SK-N-SH treated with all-trans-retinoic acid at 6 μM for 48 hours (cell line): Measurements from ENCODE around the gene BIN1.

Source experiments
- ATAC-seq: fragments of 200-7000 bp; cut with Tn5 transposase; 3 replicates; pipeline ENCODE4 v1.9.1; 2020; ENCODE audit warnings: mild to moderate bottlenecking, moderate library complexity
- BACH2 ChIP-seq: fragments of 250-450 bp; sonication (Bioruptor Pico); IDR thresholded peaks from 2 replicates; pipeline ENCODE4 v1.9.0; 2021; ENCODE audit warnings: mild to moderate bottlenecking, borderline replicate concordance
- CSDC2 ChIP-seq: fragments of 250-450 bp; sonication (Bioruptor Pico); IDR thresholded peaks from 2 replicates; pipeline ENCODE4 v1.5.0; 2020; ENCODE audit warnings: mild to moderate bottlenecking, moderate library complexity
- ESRRG ChIP-seq: fragments of 250-450 bp; sonication (Bioruptor Pico); IDR thresholded peaks from 2 replicates; pipeline ENCODE4 v1.6.1; 2021; ENCODE audit warnings: mild to moderate bottlenecking
- OSR1 ChIP-seq: fragments of 250-450 bp; sonication (Bioruptor Pico); IDR thresholded peaks from 2 replicates; pipeline ENCODE4 v1.8.0; 2022; ENCODE audit warnings: moderate library complexity, mild to moderate bottlenecking, inconsistent platforms
- PATZ1 ChIP-seq: fragments of 250-450 bp; sonication (Bioruptor Pico); IDR thresholded peaks from 2 replicates; pipeline ENCODE4 v1.8.0; 2020; ENCODE audit warnings: mild to moderate bottlenecking, moderate library complexity, borderline replicate concordance
- POU6F1 ChIP-seq: fragments of 250-450 bp; sonication (Bioruptor Pico); IDR thresholded peaks from 2 replicates; pipeline ENCODE4 v1.8.0; 2021; ENCODE audit warnings: low read depth, mild to moderate bottlenecking, moderate library complexity, borderline replicate concordance
- PPARA ChIP-seq: fragments of 250-450 bp; sonication (Bioruptor Pico); IDR thresholded peaks from 2 replicates; pipeline ENCODE4 v1.5.0; 2020; ENCODE audit warnings: mild to moderate bottlenecking, borderline replicate concordance
- RARB ChIP-seq: fragments of 250-450 bp; sonication (Bioruptor Pico); IDR thresholded peaks from 2 replicates; pipeline ENCODE4 v1.8.0; 2021; ENCODE audit warnings: mild to moderate bottlenecking, moderate library complexity
- SNAI2 ChIP-seq: fragments of 250-450 bp; sonication (Bioruptor Pico); IDR thresholded peaks from 2 replicates; pipeline ENCODE4 v1.5.0; 2020; ENCODE audit warnings: mild to moderate bottlenecking, moderate library complexity
- TCF4 ChIP-seq: fragments of 250-450 bp; sonication (Bioruptor Pico); IDR thresholded peaks from 2 replicates; pipeline ENCODE4 v1.8.0; 2021; ENCODE audit warnings: mild to moderate bottlenecking, moderate library complexity, borderline replicate concordance
- TOX ChIP-seq: fragments of 250-450 bp; sonication (Bioruptor Pico); IDR thresholded peaks from 2 replicates; pipeline ENCODE4 v1.8.0; 2021; ENCODE audit warnings: mild to moderate bottlenecking, moderate library complexity, borderline replicate concordance
- ZC3H10 ChIP-seq: fragments of 250-450 bp; sonication (Bioruptor Pico); IDR thresholded peaks from 2 replicates; pipeline ENCODE4 v1.5.1; 2021; ENCODE audit warnings: mild to moderate bottlenecking, moderate library complexity
- ZFP3 ChIP-seq: fragments of 250-450 bp; sonication (Bioruptor Pico); IDR thresholded peaks from 2 replicates; pipeline ENCODE4 v1.5.0; 2020; ENCODE audit warnings: mild to moderate bottlenecking, moderate library complexity
- ZFP30 ChIP-seq: fragments of 450-650 bp; formaldehyde crosslinking; IDR thresholded peaks from 2 replicates; pipeline ENCODE4 v1.5.0; 2022; ENCODE audit warnings: mild to moderate bottlenecking, moderate library complexity
- ZNF70 ChIP-seq: fragments of 450-650 bp; formaldehyde crosslinking; IDR thresholded peaks from 2 replicates; pipeline ENCODE4 v1.5.0; 2020; ENCODE audit warnings: mild to moderate bottlenecking, moderate library complexity
- ZNF8 ChIP-seq: fragments of 450-650 bp; formaldehyde crosslinking; IDR thresholded peaks from 2 replicates; pipeline ENCODE4 v1.5.0; 2020; ENCODE audit warnings: mild to moderate bottlenecking, moderate library complexity
- TF ChIP-seq, protein P1 (sequence below): fragments of 250-450 bp; sonication (Bioruptor Pico); IDR thresholded peaks from 2 replicates; pipeline ENCODE4 v1.5.1; 2020; ENCODE audit warnings: low read depth, mild to moderate bottlenecking, moderate library complexity
- TF ChIP-seq, protein P2 (sequence below): fragments of 250-450 bp; sonication (Bioruptor Pico); IDR thresholded peaks from 2 replicates; pipeline ENCODE4 v1.5.1; 2021; ENCODE audit warnings: mild to moderate bottlenecking, moderate library complexity
- TF ChIP-seq, protein P3 (sequence below): fragments of 250-450 bp; sonication (Bioruptor Pico); IDR thresholded peaks from 2 replicates; pipeline ENCODE4 v1.5.0; 2020; ENCODE audit warnings: mild to moderate bottlenecking, moderate library complexity

BIN1 gene

GRCh38 chr2:127056631-127057370 is 50.2 kb downstream of the BIN1 start:
- no peak for TF ChIP-seq SNAI2
- TF ChIP-seq ZC3H10: no peak
- no peak for TF ChIP-seq ZFP3 (CRISPR knock-in tag)
- TF ChIP-seq POU6F1: no peak
- TF ChIP-seq ZFP30: no peak
- no peak for TF ChIP-seq TOX (CRISPR knock-in tag)
- TF ChIP-seq PPARA: no peak
- TF ChIP-seq ZNF70 (CRISPR knock-in tag): no peak
- TF ChIP-seq, protein P1, sequence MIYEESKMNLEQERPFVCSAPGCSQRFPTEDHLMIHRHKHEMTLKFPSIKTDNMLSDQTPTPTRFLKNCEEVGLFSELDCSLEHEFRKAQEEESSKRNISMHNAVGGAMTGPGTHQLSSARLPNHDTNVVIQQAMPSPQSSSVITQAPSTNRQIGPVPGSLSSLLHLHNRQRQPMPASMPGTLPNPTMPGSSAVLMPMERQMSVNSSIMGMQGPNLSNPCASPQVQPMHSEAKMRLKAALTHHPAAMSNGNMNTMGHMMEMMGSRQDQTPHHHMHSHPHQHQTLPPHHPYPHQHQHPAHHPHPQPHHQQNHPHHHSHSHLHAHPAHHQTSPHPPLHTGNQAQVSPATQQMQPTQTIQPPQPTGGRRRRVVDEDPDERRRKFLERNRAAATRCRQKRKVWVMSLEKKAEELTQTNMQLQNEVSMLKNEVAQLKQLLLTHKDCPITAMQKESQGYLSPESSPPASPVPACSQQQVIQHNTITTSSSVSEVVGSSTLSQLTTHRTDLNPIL (CRISPR knock-in tag): no peak
- no peak for TF ChIP-seq PATZ1 (CRISPR knock-in tag)
- ATAC-seq: no peak

DNA sequence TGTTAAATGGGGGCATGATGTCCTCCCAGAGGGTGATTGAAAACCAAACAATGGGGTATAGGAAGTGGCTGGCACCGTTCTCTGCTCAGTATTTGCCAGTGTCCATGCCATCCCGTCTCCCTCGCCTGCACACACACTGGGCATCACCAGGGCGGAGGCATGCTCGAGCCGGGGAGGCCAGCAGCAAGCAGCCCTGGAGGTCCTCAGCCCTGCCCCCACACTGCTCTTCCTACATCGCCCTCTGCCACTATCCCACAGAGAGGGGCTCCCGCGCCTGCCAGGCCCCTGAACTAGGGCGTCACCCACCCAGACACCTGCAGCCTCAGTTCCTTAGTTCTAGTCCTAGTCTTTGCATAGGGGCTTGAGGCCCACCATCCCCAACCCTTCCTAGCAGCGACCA is 50.9 kb downstream of the BIN1 start:
- no peak for ATAC-seq

GRCh38 chr2:127055786-127056076 is 51.2 kb downstream of the BIN1 start:
- TF ChIP-seq ZFP30: no peak
- no peak for TF ChIP-seq RARB (CRISPR knock-in tag)
- TF ChIP-seq SNAI2: no peak
- no peak for TF ChIP-seq CSDC2 (CRISPR knock-in tag)
- TF ChIP-seq ZNF8: no peak
- TF ChIP-seq, protein P2, sequence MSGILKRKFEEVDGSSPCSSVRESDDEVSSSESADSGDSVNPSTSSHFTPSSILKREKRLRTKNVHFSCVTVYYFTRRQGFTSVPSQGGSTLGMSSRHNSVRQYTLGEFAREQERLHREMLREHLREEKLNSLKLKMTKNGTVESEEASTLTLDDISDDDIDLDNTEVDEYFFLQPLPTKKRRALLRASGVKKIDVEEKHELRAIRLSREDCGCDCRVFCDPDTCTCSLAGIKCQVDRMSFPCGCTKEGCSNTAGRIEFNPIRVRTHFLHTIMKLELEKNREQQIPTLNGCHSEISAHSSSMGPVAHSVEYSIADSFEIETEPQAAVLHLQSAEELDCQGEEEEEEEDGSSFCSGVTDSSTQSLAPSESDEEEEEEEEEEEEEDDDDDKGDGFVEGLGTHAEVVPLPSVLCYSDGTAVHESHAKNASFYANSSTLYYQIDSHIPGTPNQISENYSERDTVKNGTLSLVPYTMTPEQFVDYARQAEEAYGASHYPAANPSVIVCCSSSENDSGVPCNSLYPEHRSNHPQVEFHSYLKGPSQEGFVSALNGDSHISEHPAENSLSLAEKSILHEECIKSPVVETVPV (CRISPR knock-in tag): no peak
- TF ChIP-seq BACH2 (CRISPR knock-in tag): no peak
- TF ChIP-seq, protein P1 (CRISPR knock-in tag): no peak
- no peak for TF ChIP-seq ESRRG
- TF ChIP-seq ZC3H10: no peak
- no peak for TF ChIP-seq OSR1
- TF ChIP-seq TCF4 (CRISPR knock-in tag): no peak
- ATAC-seq: no peak

More for the DNA sequence above, 50.9 kb downstream of the BIN1 start:
- TF ChIP-seq ZNF8: no peak
- TF ChIP-seq, protein P3, sequence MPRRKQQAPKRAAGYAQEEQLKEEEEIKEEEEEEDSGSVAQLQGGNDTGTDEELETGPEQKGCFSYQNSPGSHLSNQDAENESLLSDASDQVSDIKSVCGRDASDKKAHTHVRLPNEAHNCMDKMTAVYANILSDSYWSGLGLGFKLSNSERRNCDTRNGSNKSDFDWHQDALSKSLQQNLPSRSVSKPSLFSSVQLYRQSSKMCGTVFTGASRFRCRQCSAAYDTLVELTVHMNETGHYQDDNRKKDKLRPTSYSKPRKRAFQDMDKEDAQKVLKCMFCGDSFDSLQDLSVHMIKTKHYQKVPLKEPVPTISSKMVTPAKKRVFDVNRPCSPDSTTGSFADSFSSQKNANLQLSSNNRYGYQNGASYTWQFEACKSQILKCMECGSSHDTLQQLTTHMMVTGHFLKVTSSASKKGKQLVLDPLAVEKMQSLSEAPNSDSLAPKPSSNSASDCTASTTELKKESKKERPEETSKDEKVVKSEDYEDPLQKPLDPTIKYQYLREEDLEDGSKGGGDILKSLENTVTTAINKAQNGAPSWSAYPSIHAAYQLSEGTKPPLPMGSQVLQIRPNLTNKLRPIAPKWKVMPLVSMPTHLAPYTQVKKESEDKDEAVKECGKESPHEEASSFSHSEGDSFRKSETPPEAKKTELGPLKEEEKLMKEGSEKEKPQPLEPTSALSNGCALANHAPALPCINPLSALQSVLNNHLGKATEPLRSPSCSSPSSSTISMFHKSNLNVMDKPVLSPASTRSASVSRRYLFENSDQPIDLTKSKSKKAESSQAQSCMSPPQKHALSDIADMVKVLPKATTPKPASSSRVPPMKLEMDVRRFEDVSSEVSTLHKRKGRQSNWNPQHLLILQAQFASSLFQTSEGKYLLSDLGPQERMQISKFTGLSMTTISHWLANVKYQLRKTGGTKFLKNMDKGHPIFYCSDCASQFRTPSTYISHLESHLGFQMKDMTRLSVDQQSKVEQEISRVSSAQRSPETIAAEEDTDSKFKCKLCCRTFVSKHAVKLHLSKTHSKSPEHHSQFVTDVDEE (CRISPR knock-in tag): no peak
- no peak for TF ChIP-seq ZNF70 (CRISPR knock-in tag)
- TF ChIP-seq, protein P2 (CRISPR knock-in tag): no peak
- TF ChIP-seq TCF4 (CRISPR knock-in tag): no peak
